HepG2 (cell line): ENCODE results near the gene ENO3. TPM values are rescaled to one million over a fixed set of nuclear protein-coding genes. Genes with fewer than 3 reads are reported as not detected.

Experiments
- ERF ChIP-seq: IDR thresholded peaks from 2 replicates; pipeline ENCODE4 v1.6.1; 2018; ENCODE audit warnings: missing biosample characterization, missing genetic modification reagents
- GABPA ChIP-seq, 2 experiments: IDR thresholded peaks; 2 replicates each; pipeline ENCODE4 v1.6.1; 2011 to 2016; ENCODE audit warnings: low read depth in 2 of 2, low read length in 1 of 2, missing biosample characterization in 1 of 2, missing genetic modification characterization in 1 of 2
- HES4 ChIP-seq: sonication (generic); formaldehyde crosslinking; IDR thresholded peaks from 2 replicates; pipeline ENCODE4 v1.9.0; 2021; ENCODE audit warnings: mild to moderate bottlenecking, missing genetic modification reagents, borderline replicate concordance
- HNRNPK ChIP-seq: fragments of 200-400 bp; formaldehyde crosslinking; IDR thresholded peaks from 2 replicates; pipeline ENCODE4 v1.6.1; 2018; ENCODE audit warnings: low read length, low read depth, moderate library complexity, mild to moderate bottlenecking; ENCODE audit not compliant: poor library complexity, severe bottlenecking
- KDM3A ChIP-seq: IDR thresholded peaks from 2 replicates; pipeline ENCODE4 v1.6.1; 2018; ENCODE audit warnings: low read depth, missing compliant biosample characterization
- NCOA5 ChIP-seq: sonication (generic); formaldehyde crosslinking; IDR thresholded peaks from 2 replicates; pipeline ENCODE4 v1.4.0; 2020; ENCODE audit warnings: missing genetic modification reagents
- NCOR1 ChIP-seq: fragments of 200-600 bp; sonication (generic); IDR thresholded peaks from 2 replicates; pipeline ENCODE4 v1.7.0; 2017; ENCODE audit warnings: antibody characterized with exemption, low read length, borderline replicate concordance
- RELA ChIP-seq: sonication (generic); formaldehyde crosslinking; IDR thresholded peaks from 2 replicates; pipeline ENCODE4 v1.4.0; 2020; ENCODE audit warnings: missing genetic modification reagents
- SOX13 ChIP-seq, 3 experiments: fragments of 450-650 bp in 1 of 3; sonication (generic) in 1 of 3; formaldehyde crosslinking in 1 of 3; IDR thresholded peaks in 2 of 3; conservative IDR thresholded peaks in 1 of 3; 2 replicates each; pipeline versions ENCODE4 v1.5.0 to v1.6.1; 2016 to 2020; ENCODE audit warnings: antibody characterized with exemption in 1 of 3, mild to moderate bottlenecking in 1 of 3, missing compliant biosample characterization in 1 of 3, missing genetic modification reagents in 1 of 3, moderate library complexity in 1 of 3
- SP5 ChIP-seq: IDR thresholded peaks from 2 replicates; pipeline ENCODE4 v1.6.1; 2016; ENCODE audit warnings: low read depth, borderline replicate concordance
- TAF15 ChIP-seq: fragments of 200-400 bp; formaldehyde crosslinking; IDR thresholded peaks from one replicate; pipeline ENCODE4 v1.6.1; 2018; ENCODE audit warnings: mild to moderate bottlenecking, low read depth, low read length; ENCODE audit not compliant: poor library complexity, severe bottlenecking
- TARDBP ChIP-seq: sonication (generic); formaldehyde crosslinking; IDR thresholded peaks from 2 replicates; pipeline ENCODE4 v1.8.0; 2022; ENCODE audit warnings: mild to moderate bottlenecking, missing genetic modification reagents
- TEAD3 ChIP-seq: optimal IDR thresholded peaks from 2 replicates; pipeline ENCODE3; 2016; ENCODE audit warnings: borderline replicate concordance
- TFDP1 ChIP-seq: IDR thresholded peaks from 2 replicates; pipeline ENCODE4 v1.6.1; 2016; ENCODE audit warnings: missing compliant biosample characterization, missing genetic modification reagents, borderline replicate concordance
- XRCC5 ChIP-seq: fragments of 200-400 bp; formaldehyde crosslinking; optimal IDR thresholded peaks from 2 replicates; pipeline ENCODE3; 2017; ENCODE audit warnings: mild to moderate bottlenecking, low read length
- YY1 ChIP-seq: IDR thresholded peaks from 2 replicates; pipeline ENCODE4 v1.6.1; 2011; ENCODE audit warnings: low read length, low read depth, moderate library complexity, mild to moderate bottlenecking; ENCODE audit not compliant: insufficient read depth, insufficient replicate concordance
- ZBTB42 ChIP-seq: sonication (generic); formaldehyde crosslinking; IDR thresholded peaks from 2 replicates; pipeline ENCODE4 v1.5.0; 2020; ENCODE audit warnings: mild to moderate bottlenecking, missing genetic modification reagents
- ZBTB7A ChIP-seq: sonication (generic); formaldehyde crosslinking; IDR thresholded peaks from 2 replicates; pipeline ENCODE4 v1.8.0; 2022; ENCODE audit warnings: mild to moderate bottlenecking, missing genetic modification reagents
- ZNF235 ChIP-seq: sonication (generic); formaldehyde crosslinking; IDR thresholded peaks from 2 replicates; pipeline ENCODE4 v1.8.1; 2023; ENCODE audit warnings: mild to moderate bottlenecking, missing genetic modification reagents, borderline replicate concordance
- ZNF329 ChIP-seq: sonication (generic); formaldehyde crosslinking; IDR thresholded peaks from 2 replicates; pipeline ENCODE4 v1.9.0; 2021; ENCODE audit warnings: low read depth, mild to moderate bottlenecking, missing genetic modification reagents
- ZNF460 ChIP-seq: sonication (generic); formaldehyde crosslinking; IDR thresholded peaks from 2 replicates; pipeline ENCODE4 v1.5.1; 2020; ENCODE audit warnings: missing genetic modification reagents, mild to moderate bottlenecking, borderline replicate concordance
- ZNF713 ChIP-seq: sonication (generic); formaldehyde crosslinking; IDR thresholded peaks from 2 replicates; pipeline ENCODE4 v1.4.0; 2020; ENCODE audit warnings: mild to moderate bottlenecking, missing genetic modification reagents
- polyA plus RNA-seq, 8 experiments: library from polyadenylated mRNA; depleted of rRNA in 3 of 8; stranded (reverse) in 7 of 8; unstranded in 1 of 8; fragments of >200 nt; fragmentation: Illumina TruSeq in 4 of 8; extraction: Trizol in 4 of 8; gene quantifications; 2 replicates each; pipeline versions ENCODE4 v1.2.1 to v1.2.3, GENCODE V29; 2011 to 2016; ENCODE audit warnings: low read depth in 4 of 8, missing spikeins in 1 of 8, mixed read lengths in 1 of 8; ENCODE audit not compliant: insufficient read depth in 1 of 8
- total RNA-seq, 5 experiments: library from RNA; depleted of rRNA; stranded (reverse); fragments of >200 nt; fragmentation: Illumina TruSeq; extraction: Trizol; gene quantifications; 2 replicates each; pipeline ENCODE4 v1.2.3, GENCODE V29; 2016; ENCODE audit warnings: low read depth in 1 of 5
- TF ChIP-seq, protein P1 (sequence below): sonication (generic); formaldehyde crosslinking; IDR thresholded peaks from 2 replicates; pipeline ENCODE4 v1.4.0; 2020; ENCODE audit warnings: mild to moderate bottlenecking, low read depth, missing genetic modification reagents
- TF ChIP-seq, protein P2 (sequence below): sonication (generic); formaldehyde crosslinking; conservative IDR thresholded peaks from 2 replicates; pipeline ENCODE4 v1.8.0; 2022; ENCODE audit warnings: missing genetic modification reagents

Gene ENO3
- total and polyA plus RNA-seq, 2 of the 13 experiments (the other 11 are each of a cell fraction or from before 2014, with no cell fraction given): 59.8 to 69.8 TPM

DNA sequence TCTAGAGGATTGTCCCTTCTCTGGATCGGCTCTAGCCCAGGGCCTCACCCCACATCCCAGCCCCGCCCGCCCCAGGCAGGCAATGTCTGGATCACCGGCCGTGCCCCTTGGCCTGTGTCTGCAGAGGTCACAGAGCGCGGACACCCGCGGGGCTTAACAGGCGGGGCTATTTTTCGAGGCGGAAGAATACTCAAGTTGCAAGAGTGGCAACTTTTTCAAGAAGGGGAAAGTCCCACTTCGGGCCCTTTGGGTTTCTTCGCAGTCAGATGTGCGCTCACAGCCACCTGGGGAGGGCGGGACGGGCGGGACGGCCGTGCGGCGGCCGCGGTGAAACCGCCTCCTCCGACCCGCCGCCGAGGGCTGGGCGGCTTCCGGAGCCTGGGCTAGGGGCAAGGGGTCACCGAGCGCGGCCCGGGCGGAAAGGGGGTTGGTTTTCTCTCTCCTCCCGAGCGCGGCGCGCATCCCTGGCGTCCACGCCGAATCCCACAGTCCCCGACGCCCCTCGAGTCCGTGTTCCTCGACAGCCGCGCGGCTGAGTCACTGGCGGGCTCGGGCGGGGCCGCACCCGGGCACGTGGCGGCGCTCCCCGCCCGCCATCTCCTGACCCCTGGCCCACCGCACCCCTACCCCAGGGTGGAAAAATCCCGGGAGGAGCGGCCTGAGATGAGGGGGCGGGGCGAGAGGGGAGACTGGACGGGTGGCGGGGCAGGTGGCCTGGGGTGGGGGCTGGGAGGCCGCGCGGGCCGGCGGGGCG is 1.4 kb upstream of the ENO3 start (continued):
- TF ChIP-seq YY1: peak; percentile 65
- TF ChIP-seq ZBTB42 (CRISPR knock-in tag): peak; percentile 41; the same call in 1 of the 2 replicates
- TF ChIP-seq, protein P1, sequence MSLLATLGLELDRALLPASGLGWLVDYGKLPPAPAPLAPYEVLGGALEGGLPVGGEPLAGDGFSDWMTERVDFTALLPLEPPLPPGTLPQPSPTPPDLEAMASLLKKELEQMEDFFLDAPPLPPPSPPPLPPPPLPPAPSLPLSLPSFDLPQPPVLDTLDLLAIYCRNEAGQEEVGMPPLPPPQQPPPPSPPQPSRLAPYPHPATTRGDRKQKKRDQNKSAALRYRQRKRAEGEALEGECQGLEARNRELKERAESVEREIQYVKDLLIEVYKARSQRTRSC (CRISPR knock-in tag): no peak
- TF ChIP-seq KDM3A: peak; percentile 57; the same call in 1 of the 2 replicates
- TF ChIP-seq TFDP1: peak; percentile 88
- 0 out of 2 replicates have a peak, but pooled peaks have one; percentile 18 for TF ChIP-seq NCOR1
- 0 out of 2 replicates have a peak, but pooled peaks have one; percentile 25 for TF ChIP-seq NCOA5 (CRISPR knock-in tag)
- TF ChIP-seq ZNF460 (CRISPR knock-in tag): peak; percentile 13; the same call in 1 of the 2 replicates
- TF ChIP-seq, protein P2, sequence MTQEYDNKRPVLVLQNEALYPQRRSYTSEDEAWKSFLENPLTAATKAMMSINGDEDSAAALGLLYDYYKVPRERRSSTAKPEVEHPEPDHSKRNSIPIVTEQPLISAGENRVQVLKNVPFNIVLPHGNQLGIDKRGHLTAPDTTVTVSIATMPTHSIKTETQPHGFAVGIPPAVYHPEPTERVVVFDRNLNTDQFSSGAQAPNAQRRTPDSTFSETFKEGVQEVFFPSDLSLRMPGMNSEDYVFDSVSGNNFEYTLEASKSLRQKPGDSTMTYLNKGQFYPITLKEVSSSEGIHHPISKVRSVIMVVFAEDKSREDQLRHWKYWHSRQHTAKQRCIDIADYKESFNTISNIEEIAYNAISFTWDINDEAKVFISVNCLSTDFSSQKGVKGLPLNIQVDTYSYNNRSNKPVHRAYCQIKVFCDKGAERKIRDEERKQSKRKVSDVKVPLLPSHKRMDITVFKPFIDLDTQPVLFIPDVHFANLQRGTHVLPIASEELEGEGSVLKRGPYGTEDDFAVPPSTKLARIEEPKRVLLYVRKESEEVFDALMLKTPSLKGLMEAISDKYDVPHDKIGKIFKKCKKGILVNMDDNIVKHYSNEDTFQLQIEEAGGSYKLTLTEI (CRISPR knock-in tag): no peak
- no peak; the same call in 1 of the 2 replicates for TF ChIP-seq ZNF235
- 0 out of 2 replicates have a peak, but pooled peaks have one; percentile 31 for TF ChIP-seq ZNF713 (CRISPR knock-in tag)
- peak; percentile 84 for TF ChIP-seq TAF15
- TF ChIP-seq HNRNPK: peak; percentile 89
- TF ChIP-seq ERF (CRISPR knock-in tag): peak; percentile 48; the same call in 1 of the 2 replicates
- TF ChIP-seq ZNF329: peak; percentile 72; the same call in 1 of the 2 replicates
- peak; percentile 50; the same call in 1 of the 2 replicates for TF ChIP-seq ZBTB7A
- peak; percentile 9 for TF ChIP-seq XRCC5
- TF ChIP-seq HES4: no peak
- peak; percentile 31 for TF ChIP-seq TEAD3 (CRISPR knock-in tag)
- no peak for TF ChIP-seq RELA (CRISPR knock-in tag)
- no peak for TF ChIP-seq SOX13 (IDR thresholded peaks at IDR 0.05)
- TF ChIP-seq SOX13 (CRISPR knock-in tag; conservative IDR thresholded peaks at IDR 0.05 in 1 of 2, IDR thresholded peaks at IDR 0.05 in 1 of 2): 0 out of 4 replicates have a peak, but pooled peaks of 1 of the 2 experiments have one; percentile 9
- peak; percentile 22; the same call in 1 of the 2 replicates for TF ChIP-seq GABPA (IDR thresholded peaks at IDR 0.05; ENCODE audit: low read depth, low read length)
- TF ChIP-seq GABPA (CRISPR knock-in tag; IDR thresholded peaks at IDR 0.05; ENCODE audit: low read depth): 0 out of 2 replicates have a peak, but pooled peaks have one; percentile 2
- 0 out of 2 replicates have a peak, but pooled peaks have one; percentile 30 for TF ChIP-seq TARDBP (CRISPR knock-in tag)
- TF ChIP-seq SP5 (CRISPR knock-in tag): peak; percentile 69; the same call in 1 of the 2 replicates
